Measurements from ENCODE around the gene CYP2B6. TPM values are rescaled to one million over a fixed set of nuclear protein-coding genes. Genes with fewer than 3 reads are reported as not detected.

The CYP2B6 gene
- total and polyA plus RNA-seq, 2 donors (not counting 3 experiments of a cell fraction or from before 2014, with no cell fraction given), result not detected

DNA sequence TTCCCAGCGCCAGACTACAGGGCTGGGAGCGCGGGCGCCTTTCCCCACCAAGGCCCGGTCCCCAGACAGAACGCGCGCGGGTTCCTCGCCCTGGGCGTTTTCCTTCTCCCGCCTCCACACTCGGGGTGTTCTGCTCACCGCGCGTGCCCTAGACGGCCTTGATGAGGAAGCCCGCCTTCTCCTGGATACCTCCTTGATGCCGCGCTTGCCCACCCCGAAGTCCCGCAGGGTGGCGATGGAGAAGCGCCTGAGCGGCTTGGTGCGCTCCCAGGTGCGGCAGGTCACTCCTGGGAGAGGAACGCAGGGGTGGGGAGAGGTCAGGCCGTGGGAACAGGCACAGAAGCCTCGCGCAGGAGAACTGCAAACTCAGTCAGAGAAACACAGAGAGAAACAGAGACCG lies 34.8 kb downstream of the CYP2B6 start:
- TF ChIP-seq GATA2 (IDR thresholded peaks at IDR 0.05; ENCODE audit: insufficient read depth, insufficient read length, low read depth, low read length), result no peak
- TF ChIP-seq, protein P1, sequence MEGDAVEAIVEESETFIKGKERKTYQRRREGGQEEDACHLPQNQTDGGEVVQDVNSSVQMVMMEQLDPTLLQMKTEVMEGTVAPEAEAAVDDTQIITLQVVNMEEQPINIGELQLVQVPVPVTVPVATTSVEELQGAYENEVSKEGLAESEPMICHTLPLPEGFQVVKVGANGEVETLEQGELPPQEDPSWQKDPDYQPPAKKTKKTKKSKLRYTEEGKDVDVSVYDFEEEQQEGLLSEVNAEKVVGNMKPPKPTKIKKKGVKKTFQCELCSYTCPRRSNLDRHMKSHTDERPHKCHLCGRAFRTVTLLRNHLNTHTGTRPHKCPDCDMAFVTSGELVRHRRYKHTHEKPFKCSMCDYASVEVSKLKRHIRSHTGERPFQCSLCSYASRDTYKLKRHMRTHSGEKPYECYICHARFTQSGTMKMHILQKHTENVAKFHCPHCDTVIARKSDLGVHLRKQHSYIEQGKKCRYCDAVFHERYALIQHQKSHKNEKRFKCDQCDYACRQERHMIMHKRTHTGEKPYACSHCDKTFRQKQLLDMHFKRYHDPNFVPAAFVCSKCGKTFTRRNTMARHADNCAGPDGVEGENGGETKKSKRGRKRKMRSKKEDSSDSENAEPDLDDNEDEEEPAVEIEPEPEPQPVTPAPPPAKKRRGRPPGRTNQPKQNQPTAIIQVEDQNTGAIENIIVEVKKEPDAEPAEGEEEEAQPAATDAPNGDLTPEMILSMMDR (IDR thresholded peaks at IDR 0.05; ENCODE audit: extremely low read depth in 1 of 2, insufficient read depth in 1 of 2, low read depth in 1 of 2, low read length in 2 of 2), result no peak
- TF ChIP-seq FOS (IDR thresholded peaks at IDR 0.05; ENCODE audit: borderline replicate concordance, insufficient read depth, low read length), result no peak
- Histone ChIP-seq H3K27ac (ENCODE audit: insufficient read depth, low read depth, low read length) (no peak overlapping the region), H3K9me3 (replicated peaks; ENCODE audit: control insufficient read depth, insufficient read depth, low read length) (no peaks in the 10 kb centered on the region), H3K36me3 (ENCODE audit: control insufficient read depth in 2 of 2, extremely low read depth in 1 of 2, insufficient read depth in 2 of 2, low read length in 2 of 2) (no peaks in the 10 kb centered on the region), H3K27me3 (ENCODE audit: control insufficient read depth in 2 of 2, insufficient read depth in 2 of 2, low read length in 2 of 2) (no peaks in the 10 kb centered on the region), H3K4me3 (replicated peaks in 1 of 3; ENCODE audit: insufficient read depth in 1 of 3, low read depth in 1 of 3, low read length in 3 of 3) (no peak overlapping the region), H3K9me1 (replicated peaks; ENCODE audit: control insufficient read depth, extremely low read depth, insufficient read depth, low read length) (no peaks in the 10 kb centered on the region), H2AFZ (ENCODE audit: low read depth, low read length) (no peak overlapping the region), H3K79me2 (ENCODE audit: control insufficient read depth, insufficient read depth, low read length) (no peaks in the 10 kb centered on the region), H4K20me1 (replicated peaks; ENCODE audit: control insufficient read depth, extremely low read depth, insufficient read depth, low read length) (no peaks in the 10 kb centered on the region), H3K4me2 (ENCODE audit: insufficient read depth, low read length) (no peak overlapping the region), H3K4me1 (ENCODE audit: control insufficient read depth, extremely low read depth, insufficient read depth, low read length) (no peaks in the 10 kb centered on the region), H3K9ac (replicated peaks; ENCODE audit: extremely low read depth, insufficient read depth, low read length) (no peak overlapping the region)
- dilution Hi-C loops (cut with MboI; ENCODE audit: extremely low pct_ligation_motif_present, low sequenced_read_pairs) (no loop called here), intact Hi-C loops (cut with micrococcal nuclease) (no loop called here)
- POLR2A ChIA-PET, result no interaction called here
- BruUV-seq (replicated peaks), result no TSS peak
- FAIRE-seq, result no peak
- DNase-seq (ENCODE audit: low read depth, low spot score), result no peak
- CTCF ChIA-PET, result interaction anchor here (0.5 kb wide), 1 partner anchor 132 kb away, joined by 3 read pairs; no protein-coding TSS in a partner anchor

DNA sequence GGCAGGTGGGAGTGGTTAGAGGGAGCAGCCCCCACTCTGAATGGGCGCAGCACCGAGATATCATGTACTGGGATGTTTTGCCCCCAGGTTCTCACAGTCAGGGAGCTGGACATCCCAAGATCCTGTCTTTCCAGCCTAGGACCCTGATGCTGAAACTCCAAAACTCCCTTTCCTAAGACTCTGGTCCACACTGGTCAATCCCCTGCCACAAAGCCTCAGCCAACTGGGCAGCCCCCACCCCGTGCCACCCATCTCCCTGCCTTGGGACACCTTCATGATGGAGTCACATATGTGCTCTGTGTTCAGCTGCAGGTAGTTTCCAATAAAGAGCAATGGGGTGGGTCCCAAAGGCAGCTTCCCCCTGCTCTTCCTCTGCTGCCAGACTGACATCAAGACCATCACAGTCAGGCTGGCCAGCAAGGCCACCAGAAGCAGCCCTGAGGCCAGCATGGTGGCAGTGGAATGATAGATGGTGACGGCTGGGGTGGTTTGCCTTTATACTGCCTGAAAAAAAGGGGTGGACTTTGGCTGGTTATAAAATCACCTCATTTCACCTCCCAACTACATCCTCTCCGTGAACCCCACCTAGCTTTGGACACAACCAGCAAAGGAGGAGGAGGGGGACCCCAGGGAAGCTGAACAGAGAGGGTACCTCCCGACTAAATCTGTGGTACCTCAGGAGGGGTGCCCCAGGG lies 36.3 kb downstream of the CYP2B6 start:
- POLR2A ChIA-PET, result no interaction called here
- H3K4me2 ChIP-seq (ENCODE audit: insufficient read depth, low read length), result no peak overlapping the region
- no peak overlapping the region for H3K4me3 ChIP-seq (replicated peaks in 1 of 3; ENCODE audit: insufficient read depth in 1 of 3, low read depth in 1 of 3, low read length in 3 of 3)
- no peaks in the 10 kb centered on the region for H3K79me2 ChIP-seq (ENCODE audit: control insufficient read depth, insufficient read depth, low read length)
- DNase-seq (ENCODE audit: low read depth, low spot score), result no peak
- CTCF ChIA-PET, result no interaction called here
- intact Hi-C loops (cut with micrococcal nuclease), result no loop called here
- H3K9me1 ChIP-seq (replicated peaks; ENCODE audit: control insufficient read depth, extremely low read depth, insufficient read depth, low read length), result no peaks in the 10 kb centered on the region
- H2AFZ ChIP-seq (ENCODE audit: low read depth, low read length), result no peak overlapping the region
- no peak overlapping the region for H3K9ac ChIP-seq (replicated peaks; ENCODE audit: extremely low read depth, insufficient read depth, low read length)
- no peaks in the 10 kb centered on the region for H3K27me3 ChIP-seq (ENCODE audit: control insufficient read depth in 2 of 2, insufficient read depth in 2 of 2, low read length in 2 of 2)
- no peaks in the 10 kb centered on the region for H4K20me1 ChIP-seq (replicated peaks; ENCODE audit: control insufficient read depth, extremely low read depth, insufficient read depth, low read length)
- dilution Hi-C loops (cut with MboI; ENCODE audit: extremely low pct_ligation_motif_present, low sequenced_read_pairs), result no loop called here
- H3K4me1 ChIP-seq (ENCODE audit: control insufficient read depth, extremely low read depth, insufficient read depth, low read length), result no peaks in the 10 kb centered on the region
- H3K27ac ChIP-seq (ENCODE audit: insufficient read depth, low read depth, low read length), result no peak overlapping the region
- H3K36me3 ChIP-seq (ENCODE audit: control insufficient read depth in 2 of 2, extremely low read depth in 1 of 2, insufficient read depth in 2 of 2, low read length in 2 of 2), result no peaks in the 10 kb centered on the region
- H3K9me3 ChIP-seq (replicated peaks; ENCODE audit: control insufficient read depth, insufficient read depth, low read length), result no peaks in the 10 kb centered on the region
- no peak for FAIRE-seq
- TF ChIP-seq, protein P1 (IDR thresholded peaks at IDR 0.05; ENCODE audit: extremely low read depth in 1 of 2, insufficient read depth in 1 of 2, low read depth in 1 of 2, low read length in 2 of 2), result no peak
- no peak for TF ChIP-seq FOS (IDR thresholded peaks at IDR 0.05; ENCODE audit: borderline replicate concordance, insufficient read depth, low read length)
- TF ChIP-seq POLR2AphosphoS5 (IDR thresholded peaks at IDR 0.05; ENCODE audit: insufficient read depth, low read depth, low read length), result no peak
- TF ChIP-seq POLR2A (IDR thresholded peaks at IDR 0.05; ENCODE audit: low read depth, low read length), result no peak
- TF ChIP-seq, protein P2, sequence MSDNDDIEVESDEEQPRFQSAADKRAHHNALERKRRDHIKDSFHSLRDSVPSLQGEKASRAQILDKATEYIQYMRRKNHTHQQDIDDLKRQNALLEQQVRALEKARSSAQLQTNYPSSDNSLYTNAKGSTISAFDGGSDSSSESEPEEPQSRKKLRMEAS (IDR thresholded peaks at IDR 0.05; ENCODE audit: insufficient read depth, insufficient read length), result no peak
- no peak for TF ChIP-seq MYC (IDR thresholded peaks at IDR 0.05; ENCODE audit: low read depth, low read length)
- no peak for TF ChIP-seq GATA2 (IDR thresholded peaks at IDR 0.05; ENCODE audit: insufficient read depth, insufficient read length, low read depth, low read length)
- no peak for TF ChIP-seq JUN (IDR thresholded peaks at IDR 0.05; ENCODE audit: borderline replicate concordance, insufficient read depth, insufficient read length, low read depth)
- TF ChIP-seq EZH2 (IDR thresholded peaks at IDR 0.05; ENCODE audit: borderline replicate concordance, low read depth, low read length, severe bottlenecking), result no peak
- BruUV-seq (replicated peaks), result no TSS peak

All from endothelial cell of umbilical vein (primary cell).